Activated CD8-positive, alpha-beta memory T cell treated with anti-CD3 and anti-CD28 coated beads, Interleukin-2, amount 50 U/mL, for 4 hours (primary cell): ENCODE measurements around the gene KLHL34.

Experiments used
- DNase-seq: peaks from one replicate; pipeline ENCODE4 v3.0.0-alpha.2; 2020

KLHL34 gene

GRCh38 chrX:21655901-21656586, 2.1 kb downstream of the KLHL34 start:
- no peak for DNase-seq

- DNase-seq: no peak
Observed at GRCh38 chrX:21645886-21646285, 12.2 kb downstream of the KLHL34 start.

GRCh38 chrX:21645431-21645830, 12.7 kb downstream of the KLHL34 start:
- DNase-seq: no peak

- no peak for DNase-seq
Observed at GRCh38 chrX:21639775-21640174, 18.4 kb downstream of the KLHL34 start.

GRCh38 chrX:21638311-21638710, 19.8 kb downstream of the KLHL34 start:
- no peak for DNase-seq

- no peak for DNase-seq
Observed at GRCh38 chrX:21632027-21632426, 26.1 kb downstream of the KLHL34 start.

GRCh38 chrX:21623778-21624501, 34.2 kb downstream of the KLHL34 start:
- no peak for DNase-seq

GRCh38 chrX:21620234-21620633, 37.9 kb downstream of the KLHL34 start:
- DNase-seq: no peak

- no peak for DNase-seq
Observed at GRCh38 chrX:21616386-21616785, 41.7 kb downstream of the KLHL34 start.

- no peak for DNase-seq
Observed at GRCh38 chrX:21612154-21612553, 46.0 kb downstream of the KLHL34 start.

- DNase-seq: no peak
Observed at GRCh38 chrX:21610168-21610567, 48.0 kb downstream of the KLHL34 start.

GRCh38 chrX:21606002-21606401, 52.1 kb downstream of the KLHL34 start:
- DNase-seq: no peak
